Stimulated activated CD4-positive, alpha-beta T cell treated with anti-CD3 and anti-CD28 coated beads, Interleukin-12 subunit alpha, Interleukin-12 subunit beta, amount 100 ng/mL, for 24 hours (primary cell): ENCODE data around the gene PITPNM3.
"Not testable (repeated sequence)": the region's sequence is repeated elsewhere in the genome, so short reads cannot be mapped to it uniquely, and the experiment has no call there.

Experiments
- DNase-seq, 2 experiments: peaks; one replicate each; pipeline ENCODE4 v3.0.0-alpha.2; 2020; ENCODE audit warnings: low read depth in 2 of 2

Gene PITPNM3

GRCh38 chr17:6556121-6557039 lies at the start of gene PITPNM3:
PITPNM3 (minus strand) TSS chr17:6556555; CDS start chr17:6556406, 149 bp downstream.
- DNase-seq = no peak

GRCh38 chr17:6605142-6605541 lies 48.8 kb upstream of the PITPNM3 start:
- DNase-seq = no peak

- DNase-seq = no peak
These were observed 47.5 kb upstream of the PITPNM3 start for GRCh38 chr17:6603744-6604325.

GRCh38 chr17:6602141-6602540 lies 45.8 kb upstream of the PITPNM3 start:
- DNase-seq = no peak

GRCh38 chr17:6599364-6599763 lies 43.0 kb upstream of the PITPNM3 start:
- DNase-seq = no peak

- no peak for DNase-seq
These were observed 41.4 kb upstream of the PITPNM3 start for GRCh38 chr17:6597727-6598126.

- no peak for DNase-seq
These were observed 40.6 kb upstream of the PITPNM3 start for GRCh38 chr17:6596941-6597340.

GRCh38 chr17:6596511-6596910 lies 40.2 kb upstream of the PITPNM3 start:
- no peak for DNase-seq

GRCh38 chr17:6596081-6596480 lies 39.7 kb upstream of the PITPNM3 start:
- DNase-seq = no peak

- DNase-seq = not testable (repeated sequence)
These were observed 37.0 kb upstream of the PITPNM3 start for GRCh38 chr17:6593371-6593770.

- DNase-seq = no peak
These were observed 35.8 kb upstream of the PITPNM3 start for GRCh38 chr17:6592173-6592572.

- DNase-seq = no peak
These were observed 35.3 kb upstream of the PITPNM3 start for GRCh38 chr17:6591599-6592158.

GRCh38 chr17:6589266-6589946 lies 33.1 kb upstream of the PITPNM3 start:
- no peak for DNase-seq

- no peak for DNase-seq
These were observed 31.8 kb upstream of the PITPNM3 start for GRCh38 chr17:6588165-6588564.

GRCh38 chr17:6587310-6587709 lies 31.0 kb upstream of the PITPNM3 start:
- no peak for DNase-seq

- no peak for DNase-seq
These were observed 27.1 kb upstream of the PITPNM3 start for GRCh38 chr17:6583411-6583810.

- no peak for DNase-seq
These were observed 24.3 kb upstream of the PITPNM3 start for GRCh38 chr17:6580625-6581024.

- no peak for DNase-seq
These were observed 22.1 kb upstream of the PITPNM3 start for GRCh38 chr17:6578491-6578890.

GRCh38 chr17:6577686-6578263 lies 21.4 kb upstream of the PITPNM3 start:
- DNase-seq = no peak

GRCh38 chr17:6576038-6576785 lies 19.9 kb upstream of the PITPNM3 start:
- DNase-seq = no peak

GRCh38 chr17:6575596-6575988 lies 19.2 kb upstream of the PITPNM3 start:
- no peak for DNase-seq
